Epithelial cell of esophagus (primary cell): ENCODE data around the gene KHDC4.
A peak's percentile ranks its signal among the peaks of the same experiment; 100 is the strongest.

Experiments used
- DNase-seq: peaks from one replicate; pipeline ENCODE4 v3.0.0; 2010; ENCODE audit warnings: low read depth
- H3K4me3 ChIP-seq: 2 replicates; pipeline ENCODE4 v1.5.1; 2011; ENCODE audit warnings: mild to moderate bottlenecking, low read length, control low read depth
- TF ChIP-seq, protein P1 (sequence below): IDR thresholded peaks from 2 replicates; pipeline ENCODE4 v1.5.1; 2011; ENCODE audit warnings: low read depth, mild to moderate bottlenecking, low read length, control low read depth, inconsistent platforms; ENCODE audit not compliant: insufficient read depth; ENCODE audit errors: missing control alignments

The KHDC4 gene

GRCh38 chr1:155913969-155914757, 20.1 kb downstream of the KHDC4 start:
- no peak overlapping the region for H3K4me3 ChIP-seq
- DNase-seq: no peak
- TF ChIP-seq, protein P1, sequence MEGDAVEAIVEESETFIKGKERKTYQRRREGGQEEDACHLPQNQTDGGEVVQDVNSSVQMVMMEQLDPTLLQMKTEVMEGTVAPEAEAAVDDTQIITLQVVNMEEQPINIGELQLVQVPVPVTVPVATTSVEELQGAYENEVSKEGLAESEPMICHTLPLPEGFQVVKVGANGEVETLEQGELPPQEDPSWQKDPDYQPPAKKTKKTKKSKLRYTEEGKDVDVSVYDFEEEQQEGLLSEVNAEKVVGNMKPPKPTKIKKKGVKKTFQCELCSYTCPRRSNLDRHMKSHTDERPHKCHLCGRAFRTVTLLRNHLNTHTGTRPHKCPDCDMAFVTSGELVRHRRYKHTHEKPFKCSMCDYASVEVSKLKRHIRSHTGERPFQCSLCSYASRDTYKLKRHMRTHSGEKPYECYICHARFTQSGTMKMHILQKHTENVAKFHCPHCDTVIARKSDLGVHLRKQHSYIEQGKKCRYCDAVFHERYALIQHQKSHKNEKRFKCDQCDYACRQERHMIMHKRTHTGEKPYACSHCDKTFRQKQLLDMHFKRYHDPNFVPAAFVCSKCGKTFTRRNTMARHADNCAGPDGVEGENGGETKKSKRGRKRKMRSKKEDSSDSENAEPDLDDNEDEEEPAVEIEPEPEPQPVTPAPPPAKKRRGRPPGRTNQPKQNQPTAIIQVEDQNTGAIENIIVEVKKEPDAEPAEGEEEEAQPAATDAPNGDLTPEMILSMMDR: no peak

- H3K4me3 ChIP-seq: no peak overlapping the region
- TF ChIP-seq, protein P1: no peak
- DNase-seq: peak; percentile 27
These were observed 22.1 kb downstream of the KHDC4 start for GRCh38 chr1:155912056-155912536.

- TF ChIP-seq, protein P1: no peak
- DNase-seq: peak; percentile 79
- peak within 1 kb of the TSS; percentile 69 for H3K4me3 ChIP-seq
These were observed 22.8 kb downstream of the KHDC4 start, which contains the start of gene RIT1 for GRCh38 chr1:155911156-155912055. TSS of gene RIT1 (minus strand) at chr1:155911349. CDS start at chr1:155910761, 588 bp downstream.

- TF ChIP-seq, protein P1: no peak
- DNase-seq: peak; percentile 31
- peak overlapping the region; percentile 69 for H3K4me3 ChIP-seq
These were observed 23.5 kb downstream of the KHDC4 start for GRCh38 chr1:155910621-155911121.

- TF ChIP-seq, protein P1: no peak
- H3K4me3 ChIP-seq: peak overlapping the region; percentile 69
- peak; percentile 91 for DNase-seq
These were observed 24.3 kb downstream of the KHDC4 start for GRCh38 chr1:155909894-155910293.

DNA sequence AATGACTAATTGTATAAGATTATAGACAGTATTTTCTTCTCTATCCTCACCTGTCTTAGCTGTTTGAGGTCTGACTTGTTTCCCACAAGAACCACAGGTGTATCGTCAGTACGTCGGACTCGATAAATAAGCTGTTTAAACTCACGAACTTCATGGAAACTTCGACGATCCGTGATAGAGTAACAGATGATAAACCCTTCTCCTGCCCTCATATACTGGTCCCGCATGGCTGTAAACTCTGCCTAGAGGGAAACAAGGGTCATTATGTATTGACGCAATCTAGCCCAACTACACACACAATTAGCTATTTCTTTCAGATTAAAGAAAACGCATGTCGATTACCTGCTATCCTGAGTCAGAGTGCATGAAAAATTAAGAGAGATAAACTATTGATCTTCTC, 30.0 kb downstream of the KHDC4 start:
- TF ChIP-seq, protein P1: no peak
- no peak overlapping the region for H3K4me3 ChIP-seq
- DNase-seq: no peak
